ENCODE data around the gene KRTAP10-2.
"Not testable (repeated sequence)": the region's sequence is repeated elsewhere in the genome, so short reads cannot be mapped to it uniquely, and the experiment has no call there.

The KRTAP10-2 gene

DNA sequence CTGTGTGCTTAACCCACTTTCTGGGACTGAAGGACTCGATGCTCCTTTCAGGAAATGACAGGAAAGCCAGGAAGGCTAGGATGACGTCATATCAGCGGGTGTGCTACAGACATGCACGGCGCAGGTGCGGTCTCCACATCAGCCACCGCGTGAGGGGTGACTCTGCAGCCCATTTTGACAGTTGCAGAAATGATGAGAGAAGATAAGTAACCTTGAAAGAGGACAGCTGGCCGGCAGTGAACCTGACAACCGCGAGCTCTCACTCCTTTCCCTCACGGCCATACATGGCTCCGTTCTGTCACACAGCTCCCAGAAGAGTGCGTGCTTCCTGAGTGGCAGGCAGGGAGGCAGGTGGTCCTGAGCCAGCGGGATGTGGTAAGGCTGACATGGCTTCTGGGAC is 30.8 kb upstream of the KRTAP10-2 start:
- no peak for DNase-seq

DNA sequence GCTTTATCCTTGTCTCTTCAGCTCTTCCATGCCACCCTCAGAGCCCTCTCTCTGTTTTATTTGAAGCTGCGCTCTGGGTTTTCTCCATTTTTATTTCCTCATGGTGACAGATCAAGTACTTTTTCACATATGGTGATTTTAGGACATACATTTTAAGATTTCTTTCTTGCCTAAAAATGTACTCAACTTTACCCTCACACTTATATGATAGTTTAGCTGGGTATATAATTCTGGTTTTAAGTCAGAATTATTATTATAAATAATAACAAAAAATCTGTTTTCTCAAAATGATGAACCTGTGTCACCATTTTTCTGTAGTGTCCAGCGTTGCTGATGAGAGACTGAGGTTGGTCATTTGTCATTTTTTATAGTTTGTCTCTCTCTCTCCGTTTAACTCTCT is 29.9 kb upstream of the KRTAP10-2 start:
- DNase-seq, result no peak

DNA sequence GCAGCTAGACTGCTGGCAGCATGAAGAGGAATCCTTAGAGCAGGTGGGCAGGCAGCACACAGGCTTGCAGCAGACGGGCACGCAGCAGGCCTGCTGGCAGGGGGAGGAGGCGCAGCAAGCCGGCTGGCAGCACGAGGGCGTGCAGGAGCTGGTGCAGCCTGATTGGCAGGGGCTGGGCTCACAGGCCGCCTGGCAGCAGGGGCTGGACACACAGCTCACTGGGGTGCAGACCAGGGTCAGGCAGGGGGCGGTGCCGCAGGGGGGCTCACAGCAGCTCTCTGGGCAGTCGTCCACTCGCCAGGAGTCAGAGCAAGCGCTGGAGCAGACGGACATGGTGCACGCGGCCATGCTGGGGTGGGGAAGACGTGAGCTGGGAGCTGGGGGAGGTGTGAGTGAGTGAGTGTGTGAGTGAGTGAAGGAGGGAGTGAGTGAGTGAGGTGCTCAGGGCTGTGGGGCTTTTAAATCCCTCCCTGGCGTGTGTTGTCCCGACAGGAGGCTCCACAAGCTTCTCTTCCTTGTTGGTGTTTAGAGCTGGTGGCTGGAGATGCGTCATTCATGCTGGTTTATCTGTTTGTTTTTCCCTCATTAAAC is 29.0 kb upstream of the KRTAP10-2 start, which contains the start of gene KRTAP10-5:
KRTAP10-5 (minus strand) TSS at position 374 of the 591 bp plus-strand sequence; CDS start at position 348, 26 bp downstream.
- DNase-seq, result not testable (repeated sequence)

DNA sequence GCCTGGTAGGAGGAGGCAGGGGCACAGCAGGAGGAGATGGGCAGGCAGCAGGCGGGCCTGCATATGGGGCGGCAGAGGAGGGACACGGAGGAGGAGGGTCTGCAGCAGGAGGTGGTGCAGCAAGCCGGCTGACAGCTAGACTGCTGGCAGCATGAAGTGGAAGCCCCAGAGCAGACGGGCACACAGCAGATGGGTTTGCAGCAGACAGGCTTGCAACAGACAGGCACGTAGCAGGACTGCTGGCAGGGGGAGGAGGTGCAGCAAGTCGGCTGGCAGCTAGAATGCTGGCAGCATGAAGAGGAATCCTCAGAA is 28.5 kb upstream of the KRTAP10-2 start:
- DNase-seq, result no peak

DNA sequence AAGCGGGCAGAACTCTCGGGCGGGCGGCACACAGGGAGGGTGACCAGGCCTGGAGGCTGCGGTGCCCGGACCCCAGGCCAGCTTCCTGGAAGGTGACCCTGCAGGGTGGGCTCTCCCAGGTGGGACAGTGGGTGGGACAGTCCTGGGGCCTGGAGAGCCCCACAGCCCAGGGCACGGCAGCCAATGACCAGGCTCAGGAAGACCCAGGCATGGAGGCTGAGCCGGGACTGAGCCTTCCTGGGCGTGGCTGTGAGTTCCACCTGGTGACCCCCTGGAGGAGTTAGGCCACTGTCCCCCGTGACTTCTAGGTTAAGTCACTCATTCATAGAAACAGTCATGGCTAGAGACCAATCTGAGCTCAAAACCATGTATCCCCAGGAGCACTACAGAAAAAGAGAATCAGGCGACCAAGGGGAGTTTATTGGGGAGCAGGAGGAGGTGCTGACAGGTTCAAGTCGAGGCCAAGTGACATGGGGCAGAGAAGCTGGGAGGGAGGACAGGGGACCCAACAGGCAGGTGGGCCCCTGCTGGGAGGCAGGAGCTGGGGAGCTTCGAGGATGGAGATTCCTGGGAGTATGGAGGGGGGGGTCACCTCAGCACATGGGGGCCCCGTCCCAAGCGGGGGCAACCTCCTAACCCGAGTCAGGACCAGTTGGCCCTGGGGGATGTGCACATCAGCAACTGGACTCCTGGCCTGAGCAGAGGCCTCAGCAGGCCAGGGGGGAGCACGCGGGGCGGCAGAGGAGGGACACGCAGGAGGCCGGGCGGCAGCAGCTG is 27.9 kb upstream of the KRTAP10-2 start:
- DNase-seq, result no peak

DNA sequence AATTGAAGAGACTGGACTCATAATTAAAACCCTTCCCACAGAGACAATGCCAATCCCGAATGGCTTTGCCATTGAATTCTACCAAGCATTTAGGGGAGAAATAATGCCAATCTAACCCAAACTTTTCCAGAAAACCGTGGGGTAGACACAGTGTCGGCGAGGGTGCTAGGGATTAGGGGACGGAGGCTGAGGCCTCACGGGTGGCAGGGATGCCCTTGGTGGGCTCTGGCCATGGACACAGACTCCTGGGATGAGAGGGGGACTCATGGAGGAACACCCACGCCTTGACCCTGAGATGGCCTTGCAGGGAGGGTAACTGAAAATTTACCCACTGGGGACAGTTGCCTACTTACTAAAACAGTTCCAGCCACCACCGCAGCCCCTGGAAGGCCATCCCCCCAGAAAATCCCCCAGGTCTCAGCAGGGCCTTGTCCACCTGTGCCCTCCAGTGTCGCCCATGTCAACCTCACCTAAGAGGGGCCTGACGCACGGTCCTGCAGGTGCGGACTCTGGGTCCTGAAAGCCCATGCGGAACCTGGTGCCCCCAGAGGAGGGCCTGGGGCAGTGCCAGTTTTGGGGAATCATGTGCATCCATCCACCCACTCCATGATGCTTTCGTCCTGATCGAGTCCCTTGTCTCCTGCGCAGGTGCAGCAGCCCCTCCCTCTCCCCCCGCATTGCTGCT is 27.2 kb upstream of the KRTAP10-2 start:
- no peak for DNase-seq

DNA sequence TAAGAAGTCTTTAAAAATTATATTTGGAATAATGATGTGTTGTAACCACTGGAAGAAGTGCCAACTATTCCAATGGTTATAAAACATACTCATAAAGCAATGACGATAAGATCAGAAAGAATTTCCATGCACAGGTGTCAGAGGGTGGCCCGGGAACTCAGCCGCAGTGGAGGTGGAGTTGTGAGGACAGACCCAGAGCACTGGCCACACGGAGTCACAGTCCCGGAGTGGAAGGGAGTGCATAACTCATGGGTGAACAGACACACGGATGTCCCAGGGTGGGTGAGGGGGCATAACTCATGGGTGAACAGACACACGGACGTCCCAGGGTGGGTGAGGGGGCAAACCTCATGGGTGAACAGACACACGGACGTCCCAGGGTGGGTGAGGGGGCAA is 24.7 kb upstream of the KRTAP10-2 start:
- DNase-seq, result no peak

DNA sequence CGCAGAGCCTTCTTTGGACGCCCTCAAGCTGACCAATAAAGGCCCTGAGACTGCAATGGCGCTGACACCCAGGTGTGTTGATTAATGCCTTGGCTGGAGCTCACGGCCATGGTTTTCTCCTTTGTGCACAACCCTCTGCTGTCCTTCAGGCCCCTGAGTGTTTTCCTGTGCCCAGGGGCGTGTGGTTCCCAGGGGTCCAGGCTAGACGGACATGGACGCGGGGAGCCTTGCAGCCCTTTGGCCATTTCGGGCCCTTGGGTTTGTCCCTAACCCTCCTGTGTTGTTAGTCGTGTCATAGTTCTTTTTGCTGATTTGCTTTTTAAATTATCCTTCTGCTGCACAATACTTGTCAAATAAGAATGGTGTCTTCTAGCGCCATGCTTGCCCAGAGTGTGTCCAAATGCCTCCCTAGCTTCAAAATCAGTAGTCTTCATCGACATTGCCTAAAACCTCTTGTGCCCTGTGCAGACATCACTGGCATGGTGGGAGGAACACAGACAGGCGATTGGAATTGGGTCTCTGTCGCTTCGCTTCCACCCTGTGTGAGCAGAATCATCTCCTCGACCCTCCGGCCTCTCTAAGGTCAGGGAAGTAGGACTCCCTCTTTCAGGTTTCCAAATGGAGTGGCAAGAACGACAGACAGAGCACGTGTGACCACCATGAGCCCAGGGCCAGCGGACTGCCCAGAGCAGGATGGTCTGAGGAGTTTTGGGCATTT is 24.2 kb upstream of the KRTAP10-2 start:
- DNase-seq, result no peak

DNA sequence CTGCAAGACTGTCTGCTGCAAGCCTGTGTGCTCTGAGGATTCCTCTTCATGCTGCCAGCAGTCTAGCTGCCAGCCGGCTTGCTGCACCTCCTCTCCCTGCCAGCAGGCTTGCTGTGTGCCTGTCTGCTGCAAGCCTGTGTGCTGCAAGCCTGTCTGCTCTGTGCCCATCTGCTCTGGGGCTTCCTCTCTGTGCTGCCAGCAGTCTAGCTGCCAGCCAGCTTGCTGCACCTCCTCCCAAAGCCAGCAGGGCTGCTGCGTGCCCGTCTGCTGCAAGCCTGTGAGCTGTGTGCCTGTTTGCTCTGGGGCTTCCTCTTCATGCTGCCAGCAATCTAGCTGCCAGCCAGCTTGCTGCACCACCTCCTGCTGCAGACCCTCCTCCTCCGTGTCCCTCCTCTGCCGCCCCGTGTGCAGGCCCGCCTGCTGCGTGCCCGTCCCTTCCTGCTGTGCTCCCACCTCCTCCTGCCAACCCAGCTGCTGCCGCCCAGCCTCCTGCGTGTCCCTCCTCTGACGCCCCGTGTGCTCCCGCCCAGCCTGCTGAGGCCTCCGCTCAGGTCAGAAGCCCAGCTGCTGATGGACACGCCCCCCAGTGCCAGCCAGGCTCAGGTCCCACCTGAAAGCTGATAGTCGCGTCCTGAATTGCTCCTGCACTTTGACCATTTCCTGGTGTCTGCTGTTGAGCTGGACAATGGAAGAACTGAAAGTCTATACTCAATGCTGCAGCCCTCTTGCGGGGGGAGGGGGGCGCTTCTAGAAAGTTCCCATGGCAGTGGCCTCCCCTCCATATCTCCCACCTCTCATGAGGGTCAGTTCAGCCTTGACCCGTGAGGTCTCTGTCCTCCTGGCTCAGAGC is 23.4 kb upstream of the KRTAP10-2 start:
- DNase-seq, result no peak

DNA sequence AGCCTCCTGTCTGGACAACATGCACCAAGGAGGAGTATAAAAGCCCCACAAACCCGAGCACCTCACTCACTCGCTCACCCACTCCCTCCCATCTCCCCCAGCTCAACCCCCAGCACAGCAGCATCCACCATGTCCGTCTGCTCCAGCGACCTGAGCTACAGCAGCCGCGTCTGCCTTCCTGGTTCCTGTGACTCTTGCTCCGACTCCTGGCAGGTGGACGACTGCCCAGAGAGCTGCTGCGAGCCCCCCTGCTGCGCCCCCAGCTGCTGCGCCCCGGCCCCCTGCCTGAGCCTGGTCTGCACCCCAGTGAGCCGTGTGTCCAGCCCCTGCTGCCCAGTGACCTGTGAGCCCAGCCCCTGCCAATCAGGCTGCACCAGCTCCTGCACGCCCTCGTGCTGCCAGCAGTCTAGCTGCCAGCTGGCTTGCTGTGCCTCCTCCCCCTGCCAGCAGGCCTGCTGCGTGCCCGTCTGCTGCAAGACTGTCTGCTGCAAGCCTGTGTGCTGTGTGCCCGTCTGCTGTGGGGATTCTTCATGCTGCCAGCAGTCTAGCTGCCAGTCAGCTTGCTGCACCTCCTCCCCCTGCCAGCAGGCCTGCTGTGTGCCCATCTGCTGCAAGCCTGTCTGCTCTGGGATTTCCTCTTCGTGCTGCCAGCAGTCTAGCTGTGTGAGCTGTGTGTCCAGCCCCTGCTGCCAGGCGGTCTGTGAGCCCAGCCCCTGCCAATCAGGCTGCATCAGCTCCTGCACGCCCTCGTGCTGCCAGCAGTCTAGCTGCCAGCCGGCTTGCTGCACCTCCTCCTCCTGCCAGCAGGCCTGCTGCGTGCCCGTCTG is 22.5 kb upstream of the KRTAP10-2 start, which contains the start of gene KRTAP10-4:
KRTAP10-4 (plus strand) TSS at position 100 of the 827 bp plus-strand sequence; CDS start at position 130, 30 bp downstream.
- DNase-seq, result not testable (repeated sequence)

DNA sequence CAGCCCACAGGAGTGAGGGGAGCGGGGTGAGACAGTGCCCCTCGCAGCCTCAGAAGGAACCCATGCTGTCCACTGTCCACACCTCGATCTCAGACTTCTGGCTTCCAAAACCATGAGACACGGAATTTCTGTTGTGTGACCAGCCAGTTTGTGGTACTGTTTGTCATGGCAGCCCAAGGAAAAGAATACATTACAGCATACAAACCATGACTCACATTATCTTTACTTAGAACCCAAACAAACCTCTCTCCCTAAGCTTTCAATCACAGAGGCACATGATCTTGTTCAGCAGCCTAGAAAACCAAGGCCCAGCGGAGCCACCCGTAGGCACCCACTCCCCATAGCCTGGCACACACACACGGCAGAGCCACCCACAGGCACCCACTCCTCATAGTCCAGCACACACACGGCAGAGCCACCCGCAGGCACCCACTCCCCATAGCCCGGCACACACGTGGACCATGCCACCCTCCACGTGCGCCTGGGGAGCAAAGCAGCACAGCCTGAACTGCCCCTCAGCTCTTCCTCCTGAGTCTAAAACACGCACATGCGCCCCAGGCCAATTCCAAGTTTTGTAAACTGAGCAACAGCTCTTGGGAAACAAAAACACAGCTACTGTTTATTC is 21.8 kb upstream of the KRTAP10-2 start:
- DNase-seq, result no peak

DNA sequence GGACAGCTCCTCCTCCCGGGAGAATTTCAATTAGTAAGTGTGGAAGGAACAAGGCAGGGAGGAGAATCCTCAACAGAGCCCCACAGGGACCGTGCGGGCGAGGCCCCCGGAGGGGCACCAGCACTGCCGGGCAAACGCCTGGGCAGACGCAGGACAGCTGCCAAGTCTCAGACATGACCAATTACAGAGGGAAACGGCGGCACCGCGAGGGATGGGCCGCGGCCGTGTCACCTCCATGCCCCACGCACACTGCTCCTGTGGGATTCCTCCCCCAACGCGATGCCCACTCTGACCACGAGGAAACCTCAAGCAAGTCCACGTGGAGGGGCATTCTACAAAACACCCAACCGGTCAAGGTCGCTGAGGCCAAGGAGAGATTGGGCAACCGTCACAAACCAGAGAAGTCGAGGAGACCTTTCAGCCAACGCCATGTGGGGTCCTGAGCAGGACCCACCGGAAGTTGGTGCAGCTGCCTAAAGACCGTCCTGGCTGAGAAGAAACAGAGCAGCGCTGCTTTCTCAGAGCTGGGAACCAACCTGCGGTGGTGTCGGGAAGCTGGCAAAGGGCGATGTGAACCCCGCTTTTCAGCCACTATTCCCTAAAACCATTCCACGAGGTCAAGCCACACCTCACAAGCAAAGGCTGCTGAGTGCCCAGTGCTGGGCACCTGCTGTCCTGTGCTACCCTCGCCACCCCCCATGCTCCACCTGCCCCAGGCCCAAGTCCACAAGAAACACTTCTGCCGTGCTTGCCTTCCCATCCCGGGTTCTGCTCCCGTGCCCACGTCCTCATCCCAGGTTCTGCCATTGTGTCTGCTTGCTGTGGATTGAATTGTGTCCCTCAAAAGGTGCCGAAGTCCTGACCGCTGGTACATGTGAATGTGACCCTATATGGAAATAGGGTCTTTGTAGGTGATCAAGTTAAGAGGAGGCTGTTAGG is 20.8 kb upstream of the KRTAP10-2 start:
- DNase-seq, result no peak

DNA sequence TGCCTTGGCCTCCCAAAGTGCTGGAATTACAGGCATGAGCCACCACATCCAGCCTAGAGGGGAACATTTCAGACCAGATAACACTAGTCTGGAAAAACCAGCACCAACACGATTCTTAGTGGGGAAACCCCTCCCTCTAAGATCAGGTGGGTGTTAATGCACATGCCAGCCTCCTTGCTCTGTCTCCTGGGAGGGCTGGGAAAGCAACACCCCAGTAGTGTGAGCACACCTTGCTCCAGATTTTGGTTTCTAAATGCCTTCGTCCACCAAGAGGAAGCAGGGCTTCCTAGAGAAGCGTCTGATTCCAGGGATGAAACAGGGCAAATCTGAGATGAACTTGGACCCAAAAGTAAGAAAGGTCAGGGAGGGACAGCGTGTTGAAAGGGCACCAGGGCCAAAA is 20.0 kb upstream of the KRTAP10-2 start:
- DNase-seq, result no peak

DNA sequence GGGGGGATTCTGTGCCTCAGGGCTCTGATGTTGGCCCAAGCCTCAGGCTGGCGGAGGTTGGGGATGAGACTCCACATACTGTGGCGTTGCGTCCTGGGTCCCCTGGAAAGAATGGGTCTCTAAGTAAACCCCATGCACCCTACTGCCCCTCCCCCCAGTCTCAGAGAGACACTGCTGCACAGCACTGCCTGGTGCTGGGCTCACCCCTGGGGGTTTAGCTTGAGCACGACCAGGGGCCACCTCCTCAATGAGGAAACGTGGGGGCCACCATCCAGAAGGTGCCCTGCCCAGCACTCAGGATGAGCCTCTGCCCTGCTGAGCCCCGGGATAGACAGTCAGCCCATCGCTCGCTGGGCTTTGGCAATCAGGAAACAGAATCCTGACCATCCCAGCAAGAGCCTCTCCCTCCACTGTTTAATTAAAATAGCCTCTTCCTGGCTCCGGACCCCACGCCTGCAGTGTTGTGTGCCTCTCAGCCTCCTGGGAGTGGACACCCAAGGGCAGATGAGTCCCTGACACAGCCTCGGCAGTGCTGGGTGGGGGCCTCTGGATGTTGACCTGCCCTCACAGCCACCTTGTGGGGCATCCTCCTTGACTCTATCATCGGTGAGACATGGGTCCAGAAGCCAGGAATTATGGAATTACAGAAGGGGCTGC is 18.7 kb upstream of the KRTAP10-2 start:
- DNase-seq, result no peak

DNA sequence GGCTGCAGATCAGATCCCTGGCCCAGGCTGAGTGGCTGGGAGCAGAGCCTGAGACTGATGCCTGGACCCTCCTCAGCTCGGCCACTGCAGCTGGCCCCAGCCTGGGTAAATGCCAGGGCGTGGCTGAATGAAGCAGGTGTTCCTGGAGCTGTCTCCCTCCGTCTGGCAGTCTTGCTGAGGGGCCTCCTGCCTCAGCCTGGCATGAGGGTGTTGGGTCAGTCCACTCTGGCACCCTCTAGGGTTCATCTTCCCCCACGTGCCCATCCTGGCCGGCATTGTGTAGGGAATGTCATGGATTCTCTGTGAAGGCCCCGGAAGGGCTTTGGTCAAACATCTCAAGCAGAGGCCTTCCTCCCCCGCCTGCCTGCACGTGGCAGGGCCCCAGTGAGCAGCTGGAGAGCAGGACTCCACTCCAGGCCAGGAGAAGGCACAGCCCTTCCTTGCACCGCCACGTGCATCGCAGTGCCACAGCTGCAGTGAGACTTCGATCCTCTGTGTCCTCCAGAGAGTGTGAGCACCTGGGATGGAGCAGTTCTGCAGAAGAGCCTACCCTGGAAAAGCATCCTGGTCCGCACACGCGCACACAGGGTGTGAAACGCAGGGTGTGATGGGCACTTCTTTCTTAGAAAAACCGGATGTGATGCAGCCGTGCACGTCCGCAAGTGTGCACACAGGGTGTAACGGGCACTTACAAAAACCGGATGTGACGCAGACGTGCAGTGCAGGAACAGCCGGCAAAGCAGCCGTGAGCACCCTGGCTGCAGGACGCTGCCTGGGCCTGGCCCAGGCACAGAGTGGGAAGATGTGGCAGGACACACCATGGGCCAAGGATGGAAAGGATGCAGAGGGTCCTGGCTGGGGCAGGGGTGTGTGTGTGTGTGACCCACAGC is 17.6 kb upstream of the KRTAP10-2 start:
- peak; percentile 29 for DNase-seq

DNA sequence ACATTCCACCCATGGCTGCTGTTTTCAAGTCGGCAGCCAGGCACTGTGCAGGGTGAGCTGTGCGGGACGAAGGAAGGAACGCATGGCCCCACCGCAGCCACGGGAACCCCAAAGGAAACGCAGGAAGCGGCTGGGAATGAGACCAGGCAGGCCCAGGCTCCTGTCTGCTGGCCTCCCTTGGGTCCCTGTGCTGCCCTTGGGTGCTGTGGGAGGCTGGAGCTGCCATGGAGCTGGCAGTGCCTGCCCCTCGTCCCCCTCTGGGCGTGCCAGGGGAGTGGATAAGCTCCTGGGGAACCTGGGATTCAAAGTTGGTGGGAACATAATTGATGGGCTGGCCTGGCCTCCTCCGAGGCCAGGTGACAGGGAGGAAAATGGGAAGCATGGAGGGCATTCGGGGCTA is 17.0 kb upstream of the KRTAP10-2 start:
- DNase-seq, result no peak

DNA sequence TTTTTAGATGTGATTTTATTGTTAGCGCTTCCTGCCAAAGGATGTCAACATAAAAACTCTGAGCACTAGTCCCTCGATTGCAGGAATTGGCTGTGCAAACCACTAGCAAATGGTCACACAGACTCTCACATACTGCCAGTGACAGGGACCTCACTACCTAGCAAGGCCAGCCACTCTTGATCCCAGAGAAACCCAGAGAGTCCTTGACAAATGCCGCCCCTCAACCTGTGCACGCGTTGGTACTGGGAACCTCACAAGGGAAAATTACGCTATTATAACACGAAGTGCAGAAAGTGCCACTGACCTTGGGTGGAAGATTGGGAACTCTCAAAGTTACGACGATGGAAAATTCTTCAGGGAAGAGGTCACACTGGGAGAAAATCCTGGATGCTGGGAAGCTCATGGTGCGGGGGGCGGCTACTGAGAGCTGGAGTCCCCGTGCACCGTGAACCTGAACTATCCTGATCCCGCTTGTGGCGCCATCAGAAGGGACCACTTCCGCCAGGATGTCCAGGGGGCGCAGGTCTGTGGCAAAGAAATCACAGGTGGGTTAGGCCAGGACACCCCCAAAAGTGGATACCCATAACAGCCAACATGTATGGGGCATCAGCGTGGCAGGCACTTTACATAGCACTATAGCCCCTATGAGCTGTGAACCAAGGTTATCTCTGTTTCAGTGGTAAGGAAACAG is 16.3 kb upstream of the KRTAP10-2 start:
- DNase-seq, result no peak

DNA sequence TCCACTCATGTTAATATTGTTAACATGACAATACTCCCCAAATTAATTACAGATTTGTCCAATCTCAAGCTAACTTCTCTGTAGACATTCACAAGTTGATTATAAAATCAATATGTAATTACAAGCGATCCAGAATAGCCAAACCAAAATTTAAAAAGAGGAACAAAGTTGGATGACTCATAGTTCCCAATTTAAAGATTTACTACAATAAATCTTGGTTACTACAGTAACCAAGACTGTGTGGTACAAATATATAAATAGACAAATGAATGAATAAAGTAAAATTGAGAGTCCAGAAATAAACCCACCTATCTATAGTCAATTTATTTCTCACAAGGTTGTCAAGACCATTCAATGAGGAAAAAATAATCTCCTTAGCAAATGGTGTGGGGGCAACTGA is 15.1 kb upstream of the KRTAP10-2 start:
- no peak for DNase-seq
